ENCODE results near the gene GATM.

GRCh38 chr15:45376300-45376928 lies 1.9 kb downstream of the GATM start:
- TF ChIP-seq, protein P1, sequence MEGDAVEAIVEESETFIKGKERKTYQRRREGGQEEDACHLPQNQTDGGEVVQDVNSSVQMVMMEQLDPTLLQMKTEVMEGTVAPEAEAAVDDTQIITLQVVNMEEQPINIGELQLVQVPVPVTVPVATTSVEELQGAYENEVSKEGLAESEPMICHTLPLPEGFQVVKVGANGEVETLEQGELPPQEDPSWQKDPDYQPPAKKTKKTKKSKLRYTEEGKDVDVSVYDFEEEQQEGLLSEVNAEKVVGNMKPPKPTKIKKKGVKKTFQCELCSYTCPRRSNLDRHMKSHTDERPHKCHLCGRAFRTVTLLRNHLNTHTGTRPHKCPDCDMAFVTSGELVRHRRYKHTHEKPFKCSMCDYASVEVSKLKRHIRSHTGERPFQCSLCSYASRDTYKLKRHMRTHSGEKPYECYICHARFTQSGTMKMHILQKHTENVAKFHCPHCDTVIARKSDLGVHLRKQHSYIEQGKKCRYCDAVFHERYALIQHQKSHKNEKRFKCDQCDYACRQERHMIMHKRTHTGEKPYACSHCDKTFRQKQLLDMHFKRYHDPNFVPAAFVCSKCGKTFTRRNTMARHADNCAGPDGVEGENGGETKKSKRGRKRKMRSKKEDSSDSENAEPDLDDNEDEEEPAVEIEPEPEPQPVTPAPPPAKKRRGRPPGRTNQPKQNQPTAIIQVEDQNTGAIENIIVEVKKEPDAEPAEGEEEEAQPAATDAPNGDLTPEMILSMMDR (IDR thresholded peaks at IDR 0.05 in 8 of 11, conservative IDR thresholded peaks at IDR 0.05 in 3 of 11): no peak
- TF ChIP-seq POLR2A (IDR thresholded peaks at IDR 0.05): no peak
- no peak for TF ChIP-seq POLR2AphosphoS5 (IDR thresholded peaks at IDR 0.05)
